ENCODE results near the gene KNDC1.
"Not testable (repeated sequence)": the region's sequence is repeated elsewhere in the genome, so short reads cannot be mapped to it uniquely, and the experiment has no call there.

Gene KNDC1

GRCh38 chr10:133229265-133230043 lies 69.4 kb downstream of the KNDC1 start:
- DNase-seq, result no peak

GRCh38 chr10:133230044-133230361 lies 70.0 kb downstream of the KNDC1 start, which contains the start of gene UTF1:
TSS of gene UTF1 (plus strand) at chr10:133230217. CDS start at chr10:133230289, 72 bp downstream.
- no peak for DNase-seq

- no peak for DNase-seq
These were observed 70.6 kb downstream of the KNDC1 start for GRCh38 chr10:133230387-133231195.

- DNase-seq, result no peak
These were observed 71.4 kb downstream of the KNDC1 start for GRCh38 chr10:133231244-133231945.

- DNase-seq, result no peak
These were observed 72.0 kb downstream of the KNDC1 start for GRCh38 chr10:133231946-133232574.

GRCh38 chr10:133234796-133235195 lies 74.8 kb downstream of the KNDC1 start:
- not testable (repeated sequence) for DNase-seq

- DNase-seq, result no peak
These were observed 75.3 kb downstream of the KNDC1 start for GRCh38 chr10:133235265-133235855.

- DNase-seq, result no peak
These were observed 75.9 kb downstream of the KNDC1 start for GRCh38 chr10:133235932-133236331.

GRCh38 chr10:133236401-133237240 lies 76.6 kb downstream of the KNDC1 start:
- no peak for DNase-seq

- no peak for DNase-seq
These were observed 77.2 kb downstream of the KNDC1 start for GRCh38 chr10:133237241-133237587.

GRCh38 chr10:133237588-133238465 lies 77.8 kb downstream of the KNDC1 start, which contains the start of gene VENTX:
TSS of gene VENTX (plus strand) at chr10:133237855. CDS start at chr10:133237915, 60 bp downstream.
- no peak for DNase-seq

- DNase-seq, result no peak
These were observed 78.4 kb downstream of the KNDC1 start for GRCh38 chr10:133238466-133238804.

- DNase-seq, result no peak
These were observed 80.0 kb downstream of the KNDC1 start for GRCh38 chr10:133239990-133240389.

- DNase-seq, result no peak
These were observed 81.6 kb downstream of the KNDC1 start for GRCh38 chr10:133241501-133242205.

GRCh38 chr10:133242611-133243356 lies 82.8 kb downstream of the KNDC1 start:
- DNase-seq, result no peak

- no peak for DNase-seq
These were observed 83.6 kb downstream of the KNDC1 start for GRCh38 chr10:133243593-133243992.

- DNase-seq, result no peak
These were observed 85.6 kb downstream of the KNDC1 start for GRCh38 chr10:133245439-133246235.

- DNase-seq, result no peak
These were observed 86.2 kb downstream of the KNDC1 start for GRCh38 chr10:133246236-133246626.
